Activated CD4-positive, alpha-beta T cell treated with anti-CD3 and anti-CD28 coated beads, Interleukin-2, amount 50 U/mL, for 48 hours (primary cell): ENCODE measurements around the gene USP4.
"Not testable (repeated sequence)": the region's sequence is repeated elsewhere in the genome, so short reads cannot be mapped to it uniquely, and the experiment has no call there.

ENCODE experiments used
- DNase-seq, 2 experiments: peaks; one replicate each; pipeline ENCODE4 v3.0.0-alpha.2; 2020

Gene USP4, protein sequence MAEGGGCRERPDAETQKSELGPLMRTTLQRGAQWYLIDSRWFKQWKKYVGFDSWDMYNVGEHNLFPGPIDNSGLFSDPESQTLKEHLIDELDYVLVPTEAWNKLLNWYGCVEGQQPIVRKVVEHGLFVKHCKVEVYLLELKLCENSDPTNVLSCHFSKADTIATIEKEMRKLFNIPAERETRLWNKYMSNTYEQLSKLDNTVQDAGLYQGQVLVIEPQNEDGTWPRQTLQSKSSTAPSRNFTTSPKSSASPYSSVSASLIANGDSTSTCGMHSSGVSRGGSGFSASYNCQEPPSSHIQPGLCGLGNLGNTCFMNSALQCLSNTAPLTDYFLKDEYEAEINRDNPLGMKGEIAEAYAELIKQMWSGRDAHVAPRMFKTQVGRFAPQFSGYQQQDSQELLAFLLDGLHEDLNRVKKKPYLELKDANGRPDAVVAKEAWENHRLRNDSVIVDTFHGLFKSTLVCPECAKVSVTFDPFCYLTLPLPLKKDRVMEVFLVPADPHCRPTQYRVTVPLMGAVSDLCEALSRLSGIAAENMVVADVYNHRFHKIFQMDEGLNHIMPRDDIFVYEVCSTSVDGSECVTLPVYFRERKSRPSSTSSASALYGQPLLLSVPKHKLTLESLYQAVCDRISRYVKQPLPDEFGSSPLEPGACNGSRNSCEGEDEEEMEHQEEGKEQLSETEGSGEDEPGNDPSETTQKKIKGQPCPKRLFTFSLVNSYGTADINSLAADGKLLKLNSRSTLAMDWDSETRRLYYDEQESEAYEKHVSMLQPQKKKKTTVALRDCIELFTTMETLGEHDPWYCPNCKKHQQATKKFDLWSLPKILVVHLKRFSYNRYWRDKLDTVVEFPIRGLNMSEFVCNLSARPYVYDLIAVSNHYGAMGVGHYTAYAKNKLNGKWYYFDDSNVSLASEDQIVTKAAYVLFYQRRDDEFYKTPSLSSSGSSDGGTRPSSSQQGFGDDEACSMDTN

DNA sequence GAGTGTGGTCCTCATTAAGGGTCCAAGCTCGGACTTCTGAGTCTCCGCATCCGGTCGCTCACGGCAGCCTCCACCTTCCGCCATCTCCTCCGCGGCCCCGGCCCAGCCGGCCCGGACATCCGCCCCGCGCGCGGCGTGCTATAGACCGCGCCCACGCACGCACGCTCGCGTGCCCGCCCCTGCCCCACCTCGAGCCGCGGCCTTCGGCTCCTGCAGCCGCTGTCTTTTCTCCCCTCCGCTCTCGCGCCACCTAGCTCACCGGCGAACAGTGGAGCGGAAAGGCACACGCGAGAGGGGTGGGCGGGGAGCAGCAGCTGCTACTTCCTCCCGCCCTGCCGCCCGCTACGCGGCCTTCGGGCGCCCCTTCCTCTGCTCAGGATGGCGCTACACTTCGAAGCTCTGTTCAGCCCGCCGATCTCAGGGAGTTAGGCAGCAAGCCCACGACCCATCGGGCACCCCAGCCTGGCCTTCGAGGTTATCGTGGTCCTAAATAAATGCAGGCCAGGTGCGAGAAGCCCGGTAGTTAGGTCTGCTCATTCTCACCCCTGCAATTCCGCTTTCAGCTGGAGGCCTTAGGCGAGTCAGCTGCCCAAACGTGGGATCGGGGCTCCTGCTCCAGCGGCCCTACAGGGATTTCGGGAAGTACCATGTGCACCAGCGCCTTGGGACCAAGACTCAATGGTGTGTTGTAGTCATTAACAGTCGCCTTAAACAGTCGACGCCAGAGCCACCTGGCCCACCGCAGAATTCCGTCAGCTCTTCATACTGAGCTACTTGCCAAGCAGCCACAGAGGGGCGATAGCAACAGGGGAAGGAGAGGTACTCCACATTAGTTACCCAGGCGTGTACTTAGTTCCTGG, at the start of gene USP4:
TSS of gene USP4 (minus strand) at position 113 of the 860 bp plus-strand sequence. CDS start at position 84, 29 bp downstream.
- DNase-seq = peak; percentile 93 to 94

DNA sequence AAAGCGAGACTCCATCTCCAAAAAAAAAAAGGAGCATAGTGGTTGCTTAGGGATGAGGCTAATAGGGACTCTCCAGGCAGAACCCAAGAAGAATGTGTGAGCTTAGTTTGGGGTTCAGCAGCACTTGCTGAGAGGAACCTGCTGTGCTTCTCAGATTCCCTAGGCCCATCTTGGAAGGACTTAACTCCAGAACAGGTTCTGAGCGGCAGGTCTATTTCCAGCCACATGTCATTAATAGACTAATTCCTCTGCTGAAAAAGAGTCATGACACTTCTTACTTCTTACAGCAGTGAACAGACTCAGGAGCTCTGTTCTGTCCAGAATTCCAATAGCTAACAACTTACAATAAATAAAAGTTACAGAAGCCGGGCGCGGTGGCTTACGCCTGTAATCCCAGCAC, 49.4 kb upstream of the USP4 start:
- DNase-seq = no peak

DNA sequence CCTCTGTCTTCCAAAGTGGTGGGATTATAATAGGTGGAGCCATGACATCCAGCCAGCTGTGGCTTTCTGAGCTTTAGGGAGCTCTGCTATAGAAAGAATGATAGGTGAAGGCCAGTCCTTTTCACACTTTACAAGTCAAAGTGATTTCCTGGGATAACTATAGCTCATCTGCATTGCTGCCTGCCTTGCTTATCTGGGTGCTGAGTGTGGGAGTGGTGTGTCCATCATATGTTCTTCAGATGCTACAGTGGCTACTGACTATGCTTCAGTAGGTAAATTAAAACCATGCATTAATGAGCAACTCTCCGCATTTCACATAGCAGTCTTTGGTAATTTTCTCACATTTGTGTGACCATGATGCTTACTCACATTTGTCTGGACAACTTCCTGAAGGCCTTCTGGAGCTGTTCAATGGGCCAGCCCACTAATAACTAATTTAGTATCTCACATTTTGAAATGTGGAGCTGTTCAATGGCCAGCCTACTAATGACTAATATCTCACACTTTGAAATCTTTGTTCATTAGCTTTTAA, 48.5 kb upstream of the USP4 start:
- DNase-seq = no peak

DNA sequence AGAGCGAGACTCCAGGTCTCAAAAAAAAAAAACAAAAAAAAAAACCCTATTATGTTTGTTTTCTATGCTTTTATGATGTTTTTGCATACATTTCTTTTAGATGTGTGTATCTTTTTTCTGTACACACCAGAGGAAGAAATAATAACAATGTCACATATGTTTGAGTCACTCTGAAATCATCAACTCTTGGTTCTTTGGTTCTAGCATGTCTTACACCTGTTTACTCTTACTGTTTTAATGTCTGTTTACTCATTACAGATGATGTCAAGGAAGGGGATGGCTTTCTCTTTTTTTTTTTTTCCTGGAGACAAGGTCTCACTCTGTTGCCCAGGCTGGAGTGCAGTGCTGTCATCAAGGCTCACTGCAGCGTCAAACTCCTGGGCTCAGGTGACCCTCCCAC, 47.9 kb upstream of the USP4 start:
- no peak for DNase-seq

DNA sequence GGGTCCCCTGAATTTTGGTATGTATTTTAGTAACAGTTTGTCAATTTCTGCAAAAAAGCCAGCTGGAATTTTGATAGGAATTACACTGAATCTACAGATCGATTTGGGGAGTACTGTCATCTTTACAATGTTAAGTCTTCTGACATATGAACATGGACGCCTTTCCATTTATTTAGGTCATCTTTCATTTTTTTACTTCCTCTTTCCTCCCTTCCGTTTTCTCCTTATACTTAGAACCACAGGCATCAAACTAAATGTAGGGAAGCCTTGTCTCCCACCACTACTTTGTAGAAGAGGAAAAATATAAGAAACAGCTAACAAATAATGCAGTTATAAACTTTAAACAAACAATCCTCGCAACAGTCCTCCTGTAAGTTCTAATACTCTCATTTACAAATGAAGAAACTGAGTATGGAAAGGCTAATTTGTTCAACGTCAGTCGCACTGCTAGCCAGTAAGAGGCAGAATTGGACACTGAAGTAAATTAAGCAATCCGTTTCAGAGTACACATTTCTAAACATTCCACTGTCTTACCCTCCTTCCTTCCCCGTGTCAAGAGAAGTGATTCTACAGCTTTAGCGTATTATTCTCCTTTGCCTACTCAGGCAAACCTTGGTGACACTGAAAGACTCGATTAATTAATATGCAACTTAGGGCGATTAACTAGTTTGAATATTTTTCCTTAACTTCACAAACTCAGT, 46.4 kb upstream of the USP4 start:
- DNase-seq = no peak

DNA sequence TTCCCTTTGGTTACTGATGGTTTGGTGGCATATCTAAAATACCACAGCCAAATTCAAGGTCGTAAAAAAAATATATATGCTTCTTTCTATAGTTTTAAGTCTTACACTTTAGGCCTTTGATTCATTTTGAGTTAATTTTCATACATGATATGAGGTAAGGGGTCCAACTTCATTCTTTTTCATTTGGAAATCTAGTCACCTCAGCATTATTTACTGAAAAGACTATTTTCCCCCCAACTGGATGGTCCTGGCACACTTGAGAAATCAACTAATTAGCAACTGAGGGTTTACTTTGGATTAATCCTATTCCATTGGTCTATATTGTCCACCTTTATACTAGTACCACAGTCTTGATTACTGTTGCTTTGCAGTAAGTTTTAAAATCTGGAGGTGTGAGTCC, 45.8 kb upstream of the USP4 start:
- no peak for DNase-seq

DNA sequence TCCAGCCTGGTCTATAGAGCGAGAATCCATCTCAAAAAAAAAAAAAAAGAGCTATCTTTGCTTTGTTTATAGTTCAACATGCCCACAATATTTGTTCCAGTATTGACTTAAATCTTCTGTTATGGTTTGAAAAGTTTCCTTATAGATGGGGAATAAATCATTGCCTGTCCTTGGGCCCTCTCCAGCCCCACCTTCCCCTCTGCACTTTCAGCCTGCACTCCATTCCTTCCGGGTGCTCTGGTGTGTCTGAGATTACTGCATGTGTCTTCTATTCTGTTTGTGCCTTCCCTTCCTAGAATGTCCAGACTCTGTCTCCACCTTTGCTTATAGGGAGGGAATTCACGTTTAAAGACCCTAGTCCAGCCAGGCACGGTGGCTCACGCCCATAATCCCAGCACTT, 43.5 kb upstream of the USP4 start:
- no peak for DNase-seq

DNA sequence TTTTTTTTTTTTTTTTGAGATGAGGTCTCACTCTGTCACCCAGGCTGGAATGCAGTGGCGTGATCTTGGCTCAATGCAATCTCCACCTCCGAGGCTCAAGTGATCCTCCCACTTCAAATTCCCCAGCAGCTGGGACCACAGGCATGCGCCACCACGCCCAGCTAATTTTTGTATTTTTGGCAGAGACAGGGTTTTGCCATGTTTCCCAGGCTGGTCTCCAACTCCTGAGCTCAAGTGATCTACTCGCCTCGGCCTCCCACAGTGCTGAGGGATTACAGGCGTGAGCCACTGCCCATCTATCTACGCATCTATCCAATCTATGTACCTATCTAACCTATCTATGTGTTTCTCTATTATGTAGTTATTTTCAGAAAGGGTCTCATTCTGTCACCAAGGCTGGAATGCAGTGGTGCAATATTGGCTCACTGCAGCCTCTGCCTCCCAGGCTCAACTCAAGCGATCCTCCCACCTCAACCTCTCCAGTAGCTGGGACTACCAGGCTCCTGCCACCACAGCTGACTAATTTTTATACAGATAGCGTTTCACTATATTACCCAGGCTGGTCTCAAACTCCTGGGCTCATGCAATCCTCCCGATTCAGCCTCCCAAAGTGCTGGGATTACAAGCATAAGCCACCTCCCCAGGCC, 38.5 kb upstream of the USP4 start:
- no peak for DNase-seq

DNA sequence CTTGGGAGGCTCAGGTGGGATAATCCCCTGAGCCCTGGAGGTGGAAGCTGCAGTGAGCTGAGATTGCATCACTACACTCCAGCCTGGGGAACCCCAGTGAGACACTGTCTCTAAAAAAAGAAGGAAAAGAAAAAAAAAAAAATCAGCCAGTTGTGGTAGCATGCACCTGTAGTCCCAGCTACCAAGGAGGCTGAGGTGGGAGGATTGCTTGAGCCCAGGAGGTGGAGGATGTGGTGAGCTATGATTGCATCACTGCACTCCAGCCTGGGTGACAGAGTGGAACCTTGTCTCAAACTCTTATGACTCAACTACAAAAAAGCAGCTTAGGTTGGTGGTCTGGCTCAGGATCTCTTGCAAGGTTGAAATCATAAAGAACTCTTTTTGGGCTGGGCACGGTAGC, 37.6 kb upstream of the USP4 start:
- peak; percentile 44 to 63 for DNase-seq

DNA sequence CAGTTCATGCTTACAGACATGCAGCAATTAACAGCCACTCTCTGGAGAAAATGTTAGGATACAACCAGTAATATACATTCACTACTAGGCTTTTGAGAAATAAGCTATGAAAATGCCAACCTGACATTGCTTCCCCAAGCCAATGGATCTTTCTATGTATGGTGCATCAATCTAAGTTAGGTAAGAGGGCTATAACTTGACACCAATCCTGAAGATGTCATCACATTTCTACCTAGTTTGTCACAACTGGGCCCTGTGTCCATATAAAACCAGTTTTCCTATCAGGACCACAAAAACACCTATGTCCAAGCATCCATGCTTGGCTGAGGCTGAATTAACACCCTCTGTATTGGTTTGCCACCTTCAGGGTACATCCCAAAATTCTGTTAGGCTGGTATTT, 32.1 kb upstream of the USP4 start:
- no peak for DNase-seq

DNA sequence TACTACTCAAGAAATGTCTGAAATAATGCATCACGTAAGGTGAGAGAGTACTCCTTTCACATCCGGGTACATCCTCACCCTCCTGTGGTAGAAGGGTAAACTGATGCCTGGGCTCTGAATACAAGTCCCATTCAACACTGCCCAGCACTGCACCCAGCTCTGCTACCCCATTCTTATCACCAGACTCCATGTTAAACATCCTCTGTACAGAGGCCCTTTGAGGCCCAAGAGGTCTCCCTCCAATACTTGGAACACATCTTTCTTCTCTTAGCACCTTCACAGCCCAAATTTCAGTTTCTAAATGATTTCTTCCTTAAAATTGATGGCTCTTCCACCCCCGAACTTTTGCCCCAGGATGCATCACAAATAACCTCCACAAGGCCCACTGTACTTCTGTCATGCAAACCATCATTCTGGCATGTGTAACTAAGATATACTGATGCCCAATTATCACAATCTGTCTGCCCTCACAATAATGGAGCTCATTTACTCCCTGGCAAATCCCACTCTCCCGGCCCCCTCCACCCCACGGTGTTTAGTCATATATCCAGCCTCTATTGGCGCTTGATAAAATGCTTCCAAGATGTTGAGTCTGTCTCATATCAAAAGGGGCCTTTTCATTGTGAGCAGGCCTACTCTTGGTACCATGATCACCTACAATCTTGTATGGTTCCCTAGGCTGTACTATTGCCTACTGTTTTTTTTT, 30.9 kb upstream of the USP4 start:
- DNase-seq = no peak

DNA sequence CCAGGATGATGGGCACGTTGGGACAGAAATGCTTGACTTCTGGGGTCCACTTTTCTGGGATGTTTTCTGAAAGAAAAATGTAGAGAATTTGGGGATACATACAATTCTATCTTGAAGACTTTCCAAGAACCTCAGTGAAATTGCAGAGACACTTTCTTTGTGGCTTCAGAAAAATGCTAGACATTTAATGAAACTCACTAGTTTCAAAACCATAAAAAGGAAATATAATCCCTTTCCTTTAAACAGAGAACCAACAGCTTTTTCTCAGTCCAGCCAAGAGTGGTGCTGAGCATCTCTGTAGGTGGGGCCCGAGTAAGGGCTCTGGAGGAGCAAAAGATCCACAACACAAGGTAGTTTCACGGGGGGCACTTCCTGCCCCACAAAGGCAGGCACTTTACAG, 22.7 kb upstream of the USP4 start:
- DNase-seq = no peak

DNA sequence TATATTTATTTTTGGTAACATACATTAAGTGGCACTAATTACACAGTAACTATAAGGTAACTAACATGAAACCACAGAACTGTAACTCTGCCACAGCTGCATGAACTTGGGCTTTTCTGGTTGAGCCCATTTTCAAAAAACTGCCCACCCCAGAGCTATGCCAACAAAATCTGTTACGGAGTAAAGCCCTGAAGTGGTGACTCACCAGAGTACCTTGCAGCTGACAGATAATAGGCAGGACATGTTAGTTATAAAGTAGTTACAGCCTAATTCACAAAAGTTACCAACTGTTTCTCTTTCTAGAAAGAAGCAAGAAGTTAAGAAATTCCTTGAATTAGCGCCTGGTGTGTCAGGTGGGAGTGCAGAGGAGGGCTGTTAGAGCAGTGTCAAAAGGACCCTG, 19.8 kb upstream of the USP4 start:
- no peak for DNase-seq

DNA sequence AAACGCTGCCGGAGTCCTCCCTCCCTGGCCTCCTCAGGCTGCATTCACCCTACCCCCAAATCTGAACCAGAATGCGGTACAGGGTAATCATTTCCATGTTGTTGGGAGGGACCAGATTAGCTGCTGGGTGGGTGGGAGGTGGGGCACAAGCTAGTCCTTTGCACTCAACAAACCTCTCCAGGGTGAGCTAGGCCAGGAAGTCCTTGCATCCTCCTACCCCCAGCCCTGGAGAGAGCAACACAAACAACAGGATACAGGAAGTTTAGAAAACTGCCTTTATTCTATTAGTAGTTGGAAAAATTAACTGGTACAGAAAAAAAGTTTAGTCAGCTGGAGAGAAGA, 19.0 kb upstream of the USP4 start:
- DNase-seq = no peak

DNA sequence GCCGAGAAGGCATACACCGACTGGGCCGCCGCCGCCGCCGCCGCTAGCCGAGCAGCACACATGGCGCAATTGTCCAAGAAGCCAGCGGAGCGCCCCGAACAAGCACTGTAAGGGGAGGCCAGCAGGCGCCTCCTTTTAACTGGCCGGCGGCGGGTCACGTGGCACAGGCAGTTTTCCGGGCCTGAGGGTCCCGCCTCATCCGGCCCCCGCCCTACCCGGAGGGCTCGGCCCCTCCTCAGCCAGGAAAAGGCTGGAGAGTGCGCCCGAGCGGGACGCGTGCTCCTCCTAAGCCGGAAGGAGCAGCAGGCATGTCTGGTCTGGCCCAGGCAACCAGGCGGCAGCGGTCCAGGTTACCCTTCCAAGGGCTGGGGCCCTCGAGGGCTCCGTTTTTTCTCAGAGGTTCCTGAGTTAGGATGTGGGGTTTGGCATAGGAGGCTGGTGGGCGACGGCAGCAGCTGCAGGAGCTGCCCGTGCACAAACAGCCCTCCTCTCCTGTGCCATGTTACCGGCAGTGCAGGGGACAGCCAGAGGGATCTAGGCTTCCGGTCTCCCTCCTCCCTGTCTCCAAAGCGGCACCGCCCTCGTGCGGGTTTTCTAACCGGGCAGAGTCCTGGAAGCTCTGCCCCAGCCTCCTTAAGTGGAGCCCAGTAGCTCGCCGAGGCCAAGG, 18.5 kb upstream of the USP4 start, which contains the start of gene GPX1:
TSS of gene GPX1 (minus strand) at position 137 of the 667 bp plus-strand sequence. CDS start at position 62, 75 bp downstream.
- peak; percentile 91 to 94 for DNase-seq

DNA sequence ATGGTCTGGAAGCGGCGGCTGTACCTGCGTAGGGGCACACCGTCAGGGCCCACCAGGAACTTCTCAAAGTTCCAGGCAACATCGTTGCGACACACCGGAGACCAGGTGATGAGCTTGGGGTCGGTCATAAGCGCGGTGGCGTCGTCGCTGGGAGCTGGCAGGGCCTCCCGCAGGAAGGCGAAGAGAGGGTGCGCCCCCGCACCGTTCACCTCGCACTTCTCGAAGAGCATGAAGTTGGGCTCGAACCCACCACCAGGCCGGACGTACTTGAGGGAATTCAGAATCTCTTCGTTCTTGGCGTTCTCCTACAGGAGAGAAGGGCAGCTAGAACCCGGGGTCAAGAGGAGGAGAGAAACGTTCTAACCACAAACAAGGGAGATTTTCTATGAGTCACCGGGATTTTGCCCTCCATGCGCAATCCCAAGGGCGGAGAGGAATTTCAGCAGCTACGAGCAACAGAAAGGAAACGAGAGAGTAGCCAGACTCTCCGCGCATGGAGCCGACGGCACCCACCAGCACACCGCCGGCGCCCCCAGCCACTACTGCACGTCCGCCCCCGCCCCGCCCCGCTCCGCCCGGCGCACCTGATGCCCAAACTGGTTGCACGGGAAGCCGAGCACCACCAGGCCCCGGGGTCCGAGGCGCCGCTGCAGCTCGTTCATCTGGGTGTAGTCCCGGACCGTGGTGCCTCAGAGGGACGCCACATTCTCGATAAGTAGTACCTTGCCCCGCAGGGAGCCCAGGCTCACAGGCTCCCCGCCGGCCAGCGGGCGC, 17.8 kb upstream of the USP4 start:
- DNase-seq = peak; percentile 54 to 63

DNA sequence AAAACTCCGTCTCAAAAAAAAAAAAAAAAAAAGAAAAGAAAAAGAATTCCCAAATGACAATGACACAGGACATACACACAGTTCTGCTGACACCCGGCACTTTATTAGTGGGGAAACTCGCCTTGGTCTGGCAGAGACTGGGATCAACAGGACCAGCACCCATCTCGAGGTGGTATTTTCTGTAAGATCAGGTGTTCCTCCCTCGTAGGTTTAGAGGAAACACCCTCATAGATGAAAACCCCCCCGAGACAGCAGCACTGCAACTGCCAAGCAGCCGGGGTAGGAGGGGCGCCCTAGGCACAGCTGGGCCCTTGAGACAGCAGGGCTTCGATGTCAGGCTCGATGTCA, 17.2 kb upstream of the USP4 start:
- not testable (repeated sequence) for DNase-seq

DNA sequence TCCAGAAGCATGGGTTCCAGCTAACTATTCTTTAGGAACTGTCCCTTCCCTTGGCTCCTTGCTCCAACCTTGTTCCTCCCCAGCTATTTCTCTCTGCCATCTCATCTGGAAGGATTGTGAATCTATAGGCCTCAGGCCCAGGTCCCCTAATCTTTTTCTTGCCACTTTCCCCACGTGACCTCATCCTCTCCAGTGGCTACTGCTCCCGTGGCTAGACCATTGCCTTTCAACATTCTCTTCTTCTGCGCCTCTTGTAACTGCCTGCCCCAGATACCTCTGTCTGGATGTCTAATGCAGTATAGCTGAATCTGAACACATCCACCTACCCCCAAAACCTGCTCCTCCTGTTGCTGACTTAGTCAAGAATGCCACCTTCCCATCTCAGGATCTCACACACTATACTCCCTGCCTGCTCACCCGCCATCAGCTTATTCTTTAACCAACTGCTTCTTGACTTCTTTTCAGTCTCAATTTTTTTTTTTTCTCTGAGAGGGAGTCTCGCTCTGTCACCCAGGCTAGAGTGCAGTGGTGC, 13.1 kb upstream of the USP4 start:
- no peak for DNase-seq

DNA sequence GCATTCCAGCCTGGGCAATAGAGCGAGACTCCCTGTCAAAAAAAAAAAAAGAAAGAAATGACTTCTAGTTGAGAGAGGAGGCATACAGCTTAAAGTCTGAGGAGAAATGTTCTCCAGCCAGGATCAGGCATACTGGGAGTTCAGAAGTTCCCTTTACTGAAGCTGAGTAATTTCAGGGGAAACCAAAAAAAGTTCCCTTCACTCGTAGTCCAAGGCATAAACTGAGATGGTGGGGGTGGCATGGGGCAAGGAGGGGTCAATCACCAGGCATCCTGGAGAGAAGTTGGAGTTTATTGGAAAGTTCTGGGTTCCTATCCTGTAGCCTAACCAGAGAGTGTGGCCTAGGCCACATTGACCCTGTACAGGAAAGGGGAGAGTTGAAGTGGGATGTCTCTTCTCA, 12.4 kb upstream of the USP4 start:
- no peak for DNase-seq
